ENCODE measurements around the gene C1QB. TPM values are rescaled to one million over a fixed set of nuclear protein-coding genes. Genes with fewer than 3 reads are reported as not detected.

C1QB gene
- total RNA-seq, 1 donor from 2014 or later = 287 TPM

GRCh38 chr1:22660716-22661241 is 7.7 kb downstream of the C1QB start:
- H3K4me1 ChIP-seq = no peaks in the 10 kb centered on the region
- no peaks in the 10 kb centered on the region for H3K36me3 ChIP-seq
- no peak overlapping the region for H3K4me3 ChIP-seq
- H3K27me3 ChIP-seq = no peaks in the 10 kb centered on the region
- H3K9me3 ChIP-seq = no peaks in the 10 kb centered on the region
- H3K27ac ChIP-seq = no peak overlapping the region
- intact Hi-C loops (cut with DNase I) = no loop called here
- no peak for TF ChIP-seq POLR2AphosphoS5 (IDR thresholded peaks at IDR 0.05; ENCODE audit: insufficient read depth in 1 of 2, low read depth in 1 of 2)
- TF ChIP-seq, protein P1, sequence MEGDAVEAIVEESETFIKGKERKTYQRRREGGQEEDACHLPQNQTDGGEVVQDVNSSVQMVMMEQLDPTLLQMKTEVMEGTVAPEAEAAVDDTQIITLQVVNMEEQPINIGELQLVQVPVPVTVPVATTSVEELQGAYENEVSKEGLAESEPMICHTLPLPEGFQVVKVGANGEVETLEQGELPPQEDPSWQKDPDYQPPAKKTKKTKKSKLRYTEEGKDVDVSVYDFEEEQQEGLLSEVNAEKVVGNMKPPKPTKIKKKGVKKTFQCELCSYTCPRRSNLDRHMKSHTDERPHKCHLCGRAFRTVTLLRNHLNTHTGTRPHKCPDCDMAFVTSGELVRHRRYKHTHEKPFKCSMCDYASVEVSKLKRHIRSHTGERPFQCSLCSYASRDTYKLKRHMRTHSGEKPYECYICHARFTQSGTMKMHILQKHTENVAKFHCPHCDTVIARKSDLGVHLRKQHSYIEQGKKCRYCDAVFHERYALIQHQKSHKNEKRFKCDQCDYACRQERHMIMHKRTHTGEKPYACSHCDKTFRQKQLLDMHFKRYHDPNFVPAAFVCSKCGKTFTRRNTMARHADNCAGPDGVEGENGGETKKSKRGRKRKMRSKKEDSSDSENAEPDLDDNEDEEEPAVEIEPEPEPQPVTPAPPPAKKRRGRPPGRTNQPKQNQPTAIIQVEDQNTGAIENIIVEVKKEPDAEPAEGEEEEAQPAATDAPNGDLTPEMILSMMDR (IDR thresholded peaks at IDR 0.05) = no peak
- no peak for TF ChIP-seq POLR2A (IDR thresholded peaks at IDR 0.05)
- no peak for DNase-seq (ENCODE audit: extremely low spot score in 2 of 2)

- no peak for TF ChIP-seq POLR2AphosphoS5 (IDR thresholded peaks at IDR 0.05; ENCODE audit: insufficient read depth in 1 of 2, low read depth in 1 of 2)
- TF ChIP-seq, protein P1 (IDR thresholded peaks at IDR 0.05) = no peak
- TF ChIP-seq POLR2A (IDR thresholded peaks at IDR 0.05) = no peak
- Histone ChIP-seq H3K27ac (no peak overlapping the region), H3K9me3 (no peaks in the 10 kb centered on the region), H3K4me3 (no peak overlapping the region), H3K4me1 (no peaks in the 10 kb centered on the region), H3K27me3 (no peaks in the 10 kb centered on the region), H3K36me3 (no peaks in the 10 kb centered on the region)
- intact Hi-C loops (cut with DNase I) = no loop called here
- DNase-seq (ENCODE audit: extremely low spot score in 2 of 2) = no peak
Observed at GRCh38 chr1:22661880-22662279, 8.8 kb downstream of the C1QB start.

GRCh38 chr1:22662318-22662717 is 9.3 kb downstream of the C1QB start:
- Histone ChIP-seq H3K36me3 (no peaks in the 10 kb centered on the region), H3K4me3 (no peak overlapping the region), H3K9me3 (no peaks in the 10 kb centered on the region), H3K4me1 (no peaks in the 10 kb centered on the region), H3K27me3 (no peaks in the 10 kb centered on the region), H3K27ac (no peak overlapping the region)
- intact Hi-C loops (cut with DNase I) = no loop called here
- TF ChIP-seq, protein P1 (IDR thresholded peaks at IDR 0.05) = no peak
- TF ChIP-seq POLR2AphosphoS5 (IDR thresholded peaks at IDR 0.05; ENCODE audit: insufficient read depth in 1 of 2, low read depth in 1 of 2) (no peak), POLR2A (IDR thresholded peaks at IDR 0.05) (no peak)
- no peak for DNase-seq (ENCODE audit: extremely low spot score in 2 of 2)

GRCh38 chr1:22662986-22663408 is 10.0 kb downstream of the C1QB start:
- Histone ChIP-seq H3K27me3 (no peaks in the 10 kb centered on the region), H3K27ac (no peak overlapping the region), H3K9me3 (no peaks in the 10 kb centered on the region), H3K4me1 (no peaks in the 10 kb centered on the region), H3K36me3 (no peaks in the 10 kb centered on the region), H3K4me3 (no peak overlapping the region)
- intact Hi-C loops (cut with DNase I) = no loop called here
- no peak for TF ChIP-seq POLR2A (IDR thresholded peaks at IDR 0.05)
- TF ChIP-seq, protein P1 (IDR thresholded peaks at IDR 0.05) = no peak
- no peak for TF ChIP-seq POLR2AphosphoS5 (IDR thresholded peaks at IDR 0.05; ENCODE audit: insufficient read depth in 1 of 2, low read depth in 1 of 2)
- DNase-seq (ENCODE audit: extremely low spot score in 2 of 2) = no peak

GRCh38 chr1:22665752-22666151 is 12.7 kb downstream of the C1QB start:
- no peaks in the 10 kb centered on the region for H3K4me1 ChIP-seq
- no peak for TF ChIP-seq POLR2A (IDR thresholded peaks at IDR 0.05)
- TF ChIP-seq, protein P1 (IDR thresholded peaks at IDR 0.05) = peak in 1 of 3 experiments; percentile 8
- DNase-seq (ENCODE audit: extremely low spot score in 2 of 2) = no peak
- intact Hi-C loops (cut with DNase I) = no loop called here
- H3K27me3 ChIP-seq = no peaks in the 10 kb centered on the region
- H3K36me3 ChIP-seq = no peaks in the 10 kb centered on the region
- no peak overlapping the region for H3K27ac ChIP-seq
- no peak overlapping the region for H3K4me3 ChIP-seq
- H3K9me3 ChIP-seq = no peaks in the 10 kb centered on the region

Data from vagina (tissue), 2 donors.